ENCODE results near the gene NCK2.

Gene NCK2

GRCh38 chr2:105786231-105787230 is 41.8 kb downstream of the NCK2 start:
- H3K27ac ChIP-seq, result peak overlapping the region in 8 of 21 experiments; percentile 8 to 78 (median 50)
- H3K4me3 ChIP-seq, result no peak overlapping the region

GRCh38 chr2:105787376-105788318 is 42.9 kb downstream of the NCK2 start:
- peak overlapping the region in 5 of 21 experiments; percentile 36 to 78 (median 65) for H3K27ac ChIP-seq
- H3K4me3 ChIP-seq, result no peak overlapping the region

GRCh38 chr2:105788670-105789290 is 44.1 kb downstream of the NCK2 start:
- H3K4me3 ChIP-seq, result no peak overlapping the region
- peak overlapping the region in 3 of 21 experiments; percentile 14 to 78 (median 32) for H3K27ac ChIP-seq

- Histone ChIP-seq H3K4me3 (no peak overlapping the region), H3K27ac (peak overlapping the region in 16 of 21 experiments; percentile 9 to 81 (median 44))
Measured at GRCh38 chr2:105789745-105790460, 45.2 kb downstream of the NCK2 start.

- Histone ChIP-seq H3K27ac (peak overlapping the region in 18 of 21 experiments; percentile 2 to 81 (median 42)), H3K4me3 (no peak overlapping the region)
Measured at GRCh38 chr2:105790461-105791149, 45.9 kb downstream of the NCK2 start.

GRCh38 chr2:105791229-105791628 is 46.5 kb downstream of the NCK2 start:
- H3K4me3 ChIP-seq, result no peak overlapping the region
- peak overlapping the region in 15 of 21 experiments; percentile 2 to 81 (median 40) for H3K27ac ChIP-seq

- H3K27ac ChIP-seq, result peak overlapping the region in 1 of 21 experiments; percentile 78
- no peak overlapping the region for H3K4me3 ChIP-seq
Measured at GRCh38 chr2:105792561-105792960, 47.8 kb downstream of the NCK2 start.

GRCh38 chr2:105793196-105793975 is 48.7 kb downstream of the NCK2 start:
- peak overlapping the region in 1 of 21 experiments; percentile 78 for H3K27ac ChIP-seq

GRCh38 chr2:105794926-105795574 is 50.3 kb downstream of the NCK2 start:
- H3K4me3 ChIP-seq, result no peak overlapping the region
- peak overlapping the region in 12 of 21 experiments; percentile 24 to 93 (median 70) for H3K27ac ChIP-seq

More at GRCh38 chr2:105793196-105793975, 48.7 kb downstream of the NCK2 start:
- H3K4me3 ChIP-seq, result no peak overlapping the region

GRCh38 chr2:105795575-105795934 is 50.8 kb downstream of the NCK2 start:
- no peak overlapping the region for H3K4me3 ChIP-seq
- H3K27ac ChIP-seq, result peak overlapping the region in 13 of 21 experiments; percentile 24 to 93 (median 73)

- peak overlapping the region in 13 of 21 experiments; percentile 24 to 93 (median 73) for H3K27ac ChIP-seq
- H3K4me3 ChIP-seq, result no peak overlapping the region
Measured at GRCh38 chr2:105796131-105796638, 51.5 kb downstream of the NCK2 start.

- H3K27ac ChIP-seq, result peak overlapping the region in 16 of 21 experiments; percentile 9 to 93 (median 73)
Measured at GRCh38 chr2:105796791-105797190, 52.1 kb downstream of the NCK2 start.

GRCh38 chr2:105797298-105797819 is 52.6 kb downstream of the NCK2 start:
- Histone ChIP-seq H3K4me3 (no peak overlapping the region), H3K27ac (peak overlapping the region in 18 of 21 experiments; percentile 9 to 93 (median 72))

More at GRCh38 chr2:105796791-105797190, 52.1 kb downstream of the NCK2 start:
- no peak overlapping the region for H3K4me3 ChIP-seq

- H3K27ac ChIP-seq, result peak overlapping the region in 14 of 21 experiments; percentile 9 to 93 (median 74)
Measured at GRCh38 chr2:105798595-105798994, 53.9 kb downstream of the NCK2 start.

GRCh38 chr2:105800036-105800713 is 55.5 kb downstream of the NCK2 start:
- Histone ChIP-seq H3K27ac (peak overlapping the region in 14 of 21 experiments; percentile 6 to 92 (median 60)), H3K4me3 (no peak overlapping the region)

More at GRCh38 chr2:105798595-105798994, 53.9 kb downstream of the NCK2 start:
- H3K4me3 ChIP-seq, result no peak overlapping the region

Measured in skin epidermis (tissue), 12 donors.